Measurements from ENCODE around the gene FNIP2. TPM values are rescaled to one million over a fixed set of nuclear protein-coding genes. Genes with fewer than 3 reads are reported as not detected.

The FNIP2 gene
- total RNA-seq, 1 experiment from 2014 or later = 35.3 TPM

- BruUV-seq (replicated peaks) = no TSS peak
- intact Hi-C loops (cut with micrococcal nuclease; ENCODE audit: unreplicated experiment) = loop anchor here (2.0 kb wide), 1 partner anchor 52 kb away; no protein-coding TSS in a partner anchor
- no peak for TF ChIP-seq CTCF (IDR thresholded peaks at IDR 0.05; ENCODE audit: unreplicated experiment)
- H3K27ac Mint-ChIP-seq (ENCODE audit: unreplicated experiment) = peak overlapping the region; percentile 91
- no peaks in the 10 kb centered on the region for H3K27me3 Mint-ChIP-seq (ENCODE audit: unreplicated experiment)
- peaks cover 40% of the 10 kb centered on the region for H3K4me1 Mint-ChIP-seq (ENCODE audit: low read depth, unreplicated experiment)
- peaks cover 11% of the 10 kb centered on the region for H3K36me3 Mint-ChIP-seq (ENCODE audit: insufficient read depth, unreplicated experiment)
- no peaks in the 10 kb centered on the region for H3K9me3 Mint-ChIP-seq (ENCODE audit: low read depth, unreplicated experiment)
- CTCF ChIA-PET = no interaction called here
- DNase-seq = no peak
- peak overlapping the region; percentile 44 for H3K4me3 Mint-ChIP-seq (ENCODE audit: low read depth, unreplicated experiment)
Measured at GRCh38 chr4:158775091-158775651, 6.3 kb downstream of the FNIP2 start.

GRCh38 chr4:158776106-158776505, 7.3 kb downstream of the FNIP2 start:
- Mint-ChIP-seq H3K4me1 (ENCODE audit: low read depth, unreplicated experiment) (peaks cover 36% of the 10 kb centered on the region), H3K4me3 (ENCODE audit: low read depth, unreplicated experiment) (no peak overlapping the region), H3K27me3 (ENCODE audit: unreplicated experiment) (no peaks in the 10 kb centered on the region), H3K27ac (ENCODE audit: unreplicated experiment) (no peak overlapping the region), H3K36me3 (ENCODE audit: insufficient read depth, unreplicated experiment) (peaks cover 1% of the 10 kb centered on the region), H3K9me3 (ENCODE audit: low read depth, unreplicated experiment) (no peaks in the 10 kb centered on the region)
- intact Hi-C loops (cut with micrococcal nuclease; ENCODE audit: unreplicated experiment) = loop anchor here (2.0 kb wide), 1 partner anchor 35 kb away; no protein-coding TSS in a partner anchor
- CTCF ChIA-PET = no interaction called here
- TF ChIP-seq CTCF (IDR thresholded peaks at IDR 0.05; ENCODE audit: unreplicated experiment) = no peak
- DNase-seq = no peak
- no TSS peak for BruUV-seq (replicated peaks)

- H3K4me1 Mint-ChIP-seq (ENCODE audit: low read depth, unreplicated experiment) = peaks cover 32% of the 10 kb centered on the region
- no TSS peak for BruUV-seq (replicated peaks)
Measured at GRCh38 chr4:158777423-158778155, 8.8 kb downstream of the FNIP2 start.

GRCh38 chr4:158778156-158778711, 9.4 kb downstream of the FNIP2 start:
- Mint-ChIP-seq H3K9me3 (ENCODE audit: low read depth, unreplicated experiment) (no peaks in the 10 kb centered on the region), H3K36me3 (ENCODE audit: insufficient read depth, unreplicated experiment) (no peaks in the 10 kb centered on the region), H3K27me3 (ENCODE audit: unreplicated experiment) (no peaks in the 10 kb centered on the region), H3K4me1 (ENCODE audit: low read depth, unreplicated experiment) (peaks cover 32% of the 10 kb centered on the region), H3K27ac (ENCODE audit: unreplicated experiment) (peak overlapping the region; percentile 77), H3K4me3 (ENCODE audit: low read depth, unreplicated experiment) (no peak overlapping the region)
- CTCF ChIA-PET = interaction anchor here (1.0 to 1.1 kb wide), 2 partner anchors 11 to 33 kb away, joined by 3 to 5 read pairs; no protein-coding TSS in a partner anchor
- DNase-seq = no peak
- TF ChIP-seq CTCF (IDR thresholded peaks at IDR 0.05; ENCODE audit: unreplicated experiment) = no peak
- intact Hi-C loops (cut with micrococcal nuclease; ENCODE audit: unreplicated experiment) = no loop called here
- BruUV-seq (replicated peaks) = no TSS peak

More at GRCh38 chr4:158777423-158778155, 8.8 kb downstream of the FNIP2 start:
- H3K4me3 Mint-ChIP-seq (ENCODE audit: low read depth, unreplicated experiment) = no peak overlapping the region
- H3K27me3 Mint-ChIP-seq (ENCODE audit: unreplicated experiment) = no peaks in the 10 kb centered on the region
- no peak for TF ChIP-seq CTCF (IDR thresholded peaks at IDR 0.05; ENCODE audit: unreplicated experiment)
- intact Hi-C loops (cut with micrococcal nuclease; ENCODE audit: unreplicated experiment) = loop anchor here (2.0 kb wide), 1 partner anchor 33 kb away; no protein-coding TSS in a partner anchor
- no peaks in the 10 kb centered on the region for H3K9me3 Mint-ChIP-seq (ENCODE audit: low read depth, unreplicated experiment)
- H3K27ac Mint-ChIP-seq (ENCODE audit: unreplicated experiment) = peak overlapping the region; percentile 77
- CTCF ChIA-PET = no interaction called here
- DNase-seq = peak; percentile 21
- no peaks in the 10 kb centered on the region for H3K36me3 Mint-ChIP-seq (ENCODE audit: insufficient read depth, unreplicated experiment)

All from Calu3 (cell line).